Activated CD8-positive, alpha-beta memory T cell treated with anti-CD3 and anti-CD28 coated beads, Interleukin-2, amount 50 U/mL, for 48 hours (primary cell): Measurements from ENCODE around the gene TRIM14.
"Not testable (repeated sequence)": the region's sequence is repeated elsewhere in the genome, so short reads cannot be mapped to it uniquely, and the experiment has no call there.

Experiments
- DNase-seq: peaks from one replicate; pipeline ENCODE4 v3.0.0-alpha.2; 2020

Gene TRIM14

DNA sequence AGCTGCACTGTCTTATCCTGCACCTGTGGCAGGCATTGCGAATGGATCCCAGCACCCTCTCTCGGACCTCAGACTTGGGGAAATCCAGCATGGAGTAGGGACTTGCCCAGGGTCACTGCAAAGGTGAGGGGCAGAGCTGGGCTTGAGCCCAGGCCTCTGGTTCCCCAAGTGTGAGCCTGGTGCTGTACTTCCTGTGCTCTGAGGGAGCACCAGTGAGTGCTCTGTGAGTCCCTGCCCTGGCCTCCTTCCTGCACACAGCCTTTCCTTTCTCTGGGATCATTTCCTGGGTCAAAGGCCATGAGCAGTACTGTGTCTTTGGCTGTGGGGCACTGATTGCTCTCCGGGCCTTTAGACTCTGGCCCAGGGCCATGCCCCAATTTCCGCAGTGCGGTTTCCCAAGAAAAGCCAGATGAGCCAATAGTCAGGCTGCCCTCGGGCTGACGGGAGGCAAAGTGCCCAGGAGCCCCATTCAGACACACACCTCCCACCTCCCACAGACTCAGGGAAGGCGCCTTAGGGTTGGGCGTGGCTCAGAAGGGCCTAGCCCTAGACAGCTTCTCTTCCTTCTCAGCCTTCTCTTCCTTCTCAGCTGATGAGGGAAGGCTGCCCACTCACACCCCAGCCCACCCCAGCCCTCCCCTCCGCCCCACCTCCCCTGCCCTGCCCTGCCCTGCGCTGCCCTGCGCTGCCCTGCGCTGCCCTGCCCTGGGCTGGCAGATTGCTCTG, 23.3 kb upstream of the TRIM14 start:
- DNase-seq, result no peak

GRCh38 chr9:98140503-98140902, 21.5 kb upstream of the TRIM14 start:
- DNase-seq, result no peak

DNA sequence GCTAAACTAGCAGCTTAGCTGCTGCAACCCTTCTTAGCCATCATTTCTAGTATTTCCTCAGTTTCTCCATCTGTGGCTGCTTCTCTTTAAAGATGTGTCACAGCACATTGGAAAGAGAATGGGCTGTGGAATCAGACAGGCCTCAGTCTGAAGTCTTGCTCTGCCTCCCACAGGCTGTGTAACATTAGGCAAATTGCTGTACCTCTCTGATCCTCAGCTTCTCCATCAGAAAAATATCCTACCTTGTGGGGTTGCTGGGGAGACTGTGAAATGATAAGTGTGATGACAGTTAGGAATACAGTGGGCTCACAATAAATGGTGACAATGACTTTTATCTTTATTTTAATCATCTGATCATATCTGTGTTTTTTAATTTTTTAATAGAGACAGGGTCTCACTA, 17.5 kb upstream of the TRIM14 start:
- no peak for DNase-seq

DNA sequence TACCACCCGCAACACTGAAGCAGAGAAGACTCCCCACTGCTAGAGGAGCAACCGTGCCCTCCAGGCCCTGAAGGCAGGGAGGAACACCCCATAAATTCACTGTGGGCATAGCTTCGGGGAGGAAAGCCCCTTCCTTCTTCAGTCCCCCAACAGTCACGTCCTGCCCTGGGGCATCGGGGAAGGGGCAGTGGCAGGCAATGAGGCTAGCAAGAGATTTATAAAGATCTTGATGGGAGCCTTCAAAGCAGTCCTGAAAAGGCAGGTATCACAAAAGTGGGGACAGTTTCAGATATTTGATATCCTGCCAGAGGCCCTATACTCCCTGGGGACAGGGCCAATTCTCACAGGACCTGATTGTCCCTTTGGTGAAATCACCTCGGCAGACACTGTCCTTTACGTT, 16.9 kb upstream of the TRIM14 start:
- DNase-seq, result no peak

GRCh38 chr9:98135558-98135934, 16.5 kb upstream of the TRIM14 start:
- no peak for DNase-seq

- no peak for DNase-seq
These were observed 15.9 kb upstream of the TRIM14 start for GRCh38 chr9:98134702-98135557.

GRCh38 chr9:98132806-98133631, 14.0 kb upstream of the TRIM14 start:
- no peak for DNase-seq

- no peak for DNase-seq
These were observed 13.1 kb upstream of the TRIM14 start for GRCh38 chr9:98132158-98132557.

DNA sequence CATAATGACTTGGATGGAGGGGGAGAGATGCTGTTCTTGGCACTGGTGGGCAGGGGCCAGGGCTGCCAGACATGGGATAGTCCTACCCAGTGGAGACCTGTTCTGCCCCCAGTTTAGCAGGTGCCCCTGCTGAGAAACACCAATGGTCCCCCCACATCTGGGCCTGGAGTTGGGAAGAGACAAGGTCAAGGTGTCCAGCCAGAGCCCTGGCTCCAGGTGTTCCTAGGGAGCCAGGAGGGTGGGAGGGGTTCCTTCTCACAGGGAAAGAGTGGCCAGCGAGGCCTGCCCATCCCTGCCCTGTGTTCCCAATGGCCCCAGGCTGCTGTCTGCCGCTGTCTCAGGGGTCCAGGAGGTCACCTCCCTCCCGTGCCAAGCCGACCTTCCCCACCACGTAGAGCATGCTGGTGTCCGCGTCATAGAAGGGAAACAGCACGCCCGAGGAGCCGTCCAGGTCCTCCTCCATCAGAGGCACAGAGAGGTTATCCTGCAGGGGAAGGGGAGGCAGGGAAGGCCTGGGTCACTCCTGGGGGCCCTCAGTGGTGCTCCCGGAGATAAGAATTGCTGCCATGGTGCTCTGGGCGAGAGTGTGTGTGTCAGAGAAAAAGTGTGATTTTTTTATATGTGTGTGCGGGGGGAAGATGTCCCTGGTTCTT, 11.7 kb upstream of the TRIM14 start:
- no peak for DNase-seq

- DNase-seq, result not testable (repeated sequence)
These were observed 11.0 kb upstream of the TRIM14 start for GRCh38 chr9:98130060-98130459.

DNA sequence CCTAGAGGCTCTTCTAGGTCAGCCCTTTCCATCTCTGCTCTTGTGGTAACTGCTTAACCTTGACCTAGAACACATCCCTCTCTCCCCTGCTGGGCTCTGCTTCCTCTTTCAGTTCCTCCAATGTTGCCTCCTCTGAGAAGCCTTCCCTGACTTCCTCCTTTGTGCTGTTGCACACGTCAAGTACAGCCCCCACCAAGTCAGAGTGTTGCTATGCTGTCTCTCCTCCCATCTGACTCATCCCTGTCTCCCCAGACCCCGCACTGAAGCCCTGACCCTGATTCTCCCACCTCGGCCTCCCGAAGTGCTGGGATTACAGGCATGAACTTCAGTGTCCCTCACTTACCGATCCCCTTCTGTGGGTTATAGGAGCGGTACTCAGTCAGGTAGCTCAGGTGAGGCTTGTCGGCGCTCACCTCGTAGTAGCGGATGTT, 10.4 kb upstream of the TRIM14 start:
- DNase-seq, result no peak

DNA sequence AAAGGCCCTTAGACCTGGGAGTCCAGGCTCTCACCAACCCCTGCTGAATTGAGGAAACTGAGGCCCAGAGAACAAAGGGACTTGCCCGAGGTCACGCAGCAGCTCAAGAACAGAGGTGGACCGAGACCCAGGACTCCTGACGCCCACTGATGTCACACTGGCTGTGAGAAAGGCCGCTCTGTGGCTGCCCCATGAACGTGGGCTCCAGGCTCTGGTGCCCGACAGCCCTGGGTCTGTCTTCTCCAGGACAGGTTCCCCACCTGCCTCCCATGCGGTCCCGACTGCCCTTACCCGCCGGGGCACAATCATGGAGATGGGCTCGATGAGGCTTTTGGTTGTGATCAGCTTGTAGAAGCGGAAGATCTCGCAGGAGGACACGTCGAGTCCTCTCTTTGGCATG, 9.3 kb upstream of the TRIM14 start:
- no peak for DNase-seq

- no peak for DNase-seq
These were observed 8.2 kb upstream of the TRIM14 start for GRCh38 chr9:98127226-98127625.

GRCh38 chr9:98124637-98125426, 5.8 kb upstream of the TRIM14 start:
- DNase-seq, result no peak

DNA sequence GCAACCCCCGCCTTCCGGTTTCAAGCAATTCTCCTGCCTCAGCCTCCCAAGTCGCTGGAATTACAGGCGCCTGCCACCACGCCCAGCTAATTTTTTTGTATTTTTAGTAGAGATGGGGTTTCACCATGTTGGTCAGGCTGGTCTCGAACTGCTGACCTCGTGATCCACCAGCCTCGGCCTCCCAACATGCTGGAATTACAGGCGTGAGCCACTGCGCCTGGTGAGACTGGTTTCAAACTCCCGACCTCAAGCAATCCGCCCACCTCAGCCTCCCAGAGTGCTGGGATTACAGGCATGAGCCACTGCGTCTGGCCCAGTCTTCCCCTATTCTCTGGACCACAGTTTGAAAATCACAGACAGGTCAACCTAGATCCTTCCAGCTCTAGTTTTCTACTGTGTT, 5.1 kb upstream of the TRIM14 start:
- DNase-seq, result not testable (repeated sequence)

DNA sequence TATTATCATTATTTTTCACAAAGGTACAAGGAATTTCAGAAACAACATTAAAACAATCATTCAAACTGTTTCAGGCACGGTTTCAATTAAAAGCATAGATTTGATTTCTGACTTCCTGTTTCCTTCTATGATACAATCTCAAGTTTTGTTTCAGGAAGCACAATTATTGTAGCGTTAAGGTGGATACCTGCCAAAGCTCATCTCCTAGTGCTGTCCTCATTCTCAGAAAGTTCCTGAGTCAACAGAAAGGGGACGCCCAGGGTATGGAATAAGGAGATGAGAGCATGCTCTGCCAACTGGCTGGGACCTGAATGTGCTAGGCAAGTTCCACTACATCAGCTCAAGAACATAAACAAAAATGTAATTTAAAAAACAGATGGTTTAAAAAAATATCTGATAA, 2.0 kb upstream of the TRIM14 start:
- no peak for DNase-seq

GRCh38 chr9:98120476-98120875, 1.5 kb upstream of the TRIM14 start:
- no peak for DNase-seq

DNA sequence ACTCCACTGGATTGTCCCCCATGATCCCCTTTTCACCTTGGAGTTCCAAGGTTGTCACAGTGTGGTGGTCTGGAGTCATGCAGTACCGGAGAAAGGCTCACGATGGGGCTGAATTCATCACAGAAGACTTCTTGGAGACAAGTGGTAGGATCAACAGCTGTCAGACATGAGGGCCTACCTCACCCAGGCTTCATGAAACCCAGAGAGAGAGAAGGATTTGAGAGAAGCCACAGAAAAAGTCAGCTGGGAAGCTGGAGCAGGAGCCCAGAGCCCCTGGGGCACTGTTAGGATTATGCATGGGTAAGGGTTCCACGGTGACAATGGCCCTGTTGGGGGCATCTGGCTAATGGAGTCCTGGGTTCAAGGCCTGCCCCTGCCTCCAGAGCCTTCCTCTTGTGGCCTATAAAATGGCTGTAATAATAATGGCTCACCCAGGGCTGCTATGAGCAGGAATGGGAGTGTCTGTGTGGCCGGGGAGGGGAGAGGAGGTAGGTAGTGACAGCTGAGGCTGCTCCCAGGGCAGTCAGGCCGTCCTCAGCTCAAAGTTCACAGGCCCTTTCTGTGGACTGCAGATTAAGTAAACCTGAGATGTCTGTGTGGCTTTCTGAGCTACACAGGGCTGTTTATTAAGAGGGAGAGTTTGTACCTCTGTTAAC, 910 bp downstream of the TRIM14 start:
- peak; percentile 63 for DNase-seq

DNA sequence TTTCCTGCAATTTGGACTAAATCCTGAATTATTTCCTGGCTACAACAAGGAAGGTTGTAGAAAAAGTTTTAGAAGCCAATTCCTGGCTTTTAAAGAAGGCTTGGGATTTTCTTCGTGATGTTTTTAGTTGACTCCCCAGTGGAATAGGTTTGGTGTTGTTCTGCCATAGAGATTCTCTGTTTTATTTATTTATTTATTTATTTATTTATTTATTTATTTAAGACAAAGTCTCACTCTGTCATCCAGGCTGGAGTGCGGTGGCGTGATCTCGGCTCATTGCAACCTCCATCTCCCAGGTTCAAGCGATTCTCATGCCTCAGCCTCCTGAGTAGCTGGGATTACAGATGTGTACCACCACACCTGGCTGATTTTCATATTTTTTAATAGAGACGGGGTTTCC, 1.9 kb downstream of the TRIM14 start:
- not testable (repeated sequence) for DNase-seq

DNA sequence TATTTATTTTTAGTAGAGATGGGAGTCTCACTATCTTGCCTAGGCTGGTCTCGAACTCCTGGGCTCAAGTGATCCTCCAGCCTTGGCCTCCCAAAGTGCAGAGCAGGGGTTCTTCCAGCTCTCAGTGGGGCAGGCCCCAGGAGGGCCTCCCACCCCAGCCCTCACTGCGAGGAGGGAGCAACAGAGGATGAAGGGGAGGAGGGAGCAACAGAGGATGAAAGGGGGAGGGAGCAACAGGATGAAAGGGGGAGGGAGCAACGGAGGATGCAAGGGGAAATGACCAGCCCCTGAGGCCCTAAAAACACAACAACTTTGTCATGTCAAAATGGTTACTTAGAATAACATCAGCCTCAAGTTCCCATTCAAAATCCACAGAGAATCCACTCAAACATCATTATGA, 10.0 kb downstream of the TRIM14 start:
- DNase-seq, result no peak

GRCh38 chr9:98108531-98109031, 10.4 kb downstream of the TRIM14 start:
- no peak for DNase-seq
